Upper lobe of left lung (tissue), 6 donors: ENCODE data around the gene RSBN1L. TPM values are rescaled to one million over a fixed set of nuclear protein-coding genes. Genes with fewer than 3 reads are reported as not detected.

ENCODE experiments used
- ATAC-seq, 2 donors: fragments of 200-7000 bp; cut with Tn5 transposase; one replicate each; pipeline ENCODE4 v1.9.1; 2022; ENCODE audit warnings: mild to moderate bottlenecking in 2 of 2, moderate library complexity in 2 of 2; ENCODE audit not compliant: low FRiP score in 2 of 2
- DNase-seq, 2 donors: peaks; one replicate each; pipeline ENCODE4 v3.0.0-alpha.2; 2019 to 2020
- H3K27ac ChIP-seq, 4 donors: fragments of 200-600 bp; sonication (generic); one replicate each; pipeline ENCODE4 v1.5.1; 2016 to 2019
- H3K27me3 ChIP-seq, 4 donors: fragments of 200-600 bp; sonication (generic); one replicate each; pipeline ENCODE4 v1.5.1; 2017 to 2019
- H3K36me3 ChIP-seq, 4 donors: fragments of 200-600 bp; sonication (generic); one replicate each; pipeline ENCODE4 v1.5.1; 2016 to 2019
- H3K4me1 ChIP-seq, 4 donors: fragments of 200-600 bp; sonication (generic); one replicate each; pipeline ENCODE4 v1.5.1; 2018 to 2019
- H3K4me3 ChIP-seq, 4 donors: fragments of 200-600 bp; sonication (generic); one replicate each; pipeline ENCODE4 v1.5.1; 2017 to 2019; ENCODE audit warnings: mild to moderate bottlenecking in 2 of 4, moderate library complexity in 1 of 4
- H3K9me3 ChIP-seq, 4 donors: fragments of 200-600 bp; sonication (generic); one replicate each; pipeline ENCODE4 v1.5.1; 2018 to 2019
- EP300 ChIP-seq, 4 donors: sonication (generic); formaldehyde crosslinking; IDR thresholded peaks; one replicate each; pipeline ENCODE4 v1.5.1; 2017; ENCODE audit warnings: antibody characterized with exemption in 4 of 4, control low read depth in 2 of 4
- POLR2A ChIP-seq, 4 donors: fragments of 450-650 bp; IDR thresholded peaks; one replicate each; pipeline ENCODE4 v1.5.1; 2016 to 2017; ENCODE audit warnings: antibody characterized with exemption in 4 of 4, mild to moderate bottlenecking in 2 of 4
- POLR2AphosphoS5 ChIP-seq, 2 donors: sonication (generic); formaldehyde crosslinking; IDR thresholded peaks; one replicate each; pipeline ENCODE4 v1.5.1; 2017; ENCODE audit warnings: antibody characterized with exemption in 2 of 2
- WGBS, 2 donors: methylation state at CpG; one replicate each; pipeline ENCODE4 v1.1.5; 2017 to 2018; 5-methylcytosine and 5-hydroxymethylcytosine counted together
- total RNA-seq, 6 donors: library from RNA; depleted of rRNA in 4 of 6; stranded (reverse); fragments of >200 nt in 4 of 6; gene quantifications; one replicate each; pipeline versions ENCODE4 v1.1.0 to v1.2.1, GENCODE V29; 2016 to 2021
- TF ChIP-seq, protein P1 (sequence below), 6 experiments: fragments of 450-650 bp in 4 of 6; fragments of 200-600 bp in 2 of 6; sonication (generic) in 2 of 6; IDR thresholded peaks; one replicate each; pipeline ENCODE4 v1.5.1; 2016 to 2019; ENCODE audit warnings: antibody characterized with exemption in 6 of 6
- donor health status: DM: no; HTN: no; CAD: no; lungs with moderate emphysema.
- donor health status: DM: no; HTN: yes; CAD: no; lungs with severe emphysema.

RSBN1L gene
- total RNA-seq, 6 donors from 2014 or later = 15.1 to 43.7 (median 20.5) TPM

DNA sequence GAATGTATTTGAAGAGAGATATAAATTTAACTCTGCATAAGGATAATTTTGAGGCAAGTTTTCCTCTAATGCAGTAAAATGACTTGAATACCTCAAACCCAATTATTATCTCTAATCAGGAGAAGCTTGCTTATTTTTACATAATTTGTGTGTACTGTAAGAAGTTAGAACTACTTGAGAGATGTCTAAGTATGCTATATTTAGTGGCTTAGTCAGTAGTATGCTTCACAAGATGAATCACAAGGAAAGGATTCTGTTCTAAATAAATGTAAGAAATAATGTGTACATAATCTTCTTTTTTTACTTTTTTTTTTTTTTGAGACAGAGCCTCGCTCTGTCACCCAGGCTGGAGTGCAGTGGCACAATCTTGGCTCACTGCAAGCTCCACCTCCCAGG is 116.0 kb downstream of the RSBN1L start:
- no peak overlapping the region for H3K27ac ChIP-seq
- no peaks in the 10 kb centered on the region for H3K27me3 ChIP-seq
- H3K36me3 ChIP-seq = peaks cover 0 to 5% (median 0%) of the 10 kb centered on the region in 4 donors
- TF ChIP-seq, protein P1, sequence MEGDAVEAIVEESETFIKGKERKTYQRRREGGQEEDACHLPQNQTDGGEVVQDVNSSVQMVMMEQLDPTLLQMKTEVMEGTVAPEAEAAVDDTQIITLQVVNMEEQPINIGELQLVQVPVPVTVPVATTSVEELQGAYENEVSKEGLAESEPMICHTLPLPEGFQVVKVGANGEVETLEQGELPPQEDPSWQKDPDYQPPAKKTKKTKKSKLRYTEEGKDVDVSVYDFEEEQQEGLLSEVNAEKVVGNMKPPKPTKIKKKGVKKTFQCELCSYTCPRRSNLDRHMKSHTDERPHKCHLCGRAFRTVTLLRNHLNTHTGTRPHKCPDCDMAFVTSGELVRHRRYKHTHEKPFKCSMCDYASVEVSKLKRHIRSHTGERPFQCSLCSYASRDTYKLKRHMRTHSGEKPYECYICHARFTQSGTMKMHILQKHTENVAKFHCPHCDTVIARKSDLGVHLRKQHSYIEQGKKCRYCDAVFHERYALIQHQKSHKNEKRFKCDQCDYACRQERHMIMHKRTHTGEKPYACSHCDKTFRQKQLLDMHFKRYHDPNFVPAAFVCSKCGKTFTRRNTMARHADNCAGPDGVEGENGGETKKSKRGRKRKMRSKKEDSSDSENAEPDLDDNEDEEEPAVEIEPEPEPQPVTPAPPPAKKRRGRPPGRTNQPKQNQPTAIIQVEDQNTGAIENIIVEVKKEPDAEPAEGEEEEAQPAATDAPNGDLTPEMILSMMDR (IDR thresholded peaks at IDR 0.05) = no peak
- TF ChIP-seq EP300 (IDR thresholded peaks at IDR 0.05) (no peak), POLR2AphosphoS5 (IDR thresholded peaks at IDR 0.05) (no peak), POLR2A (IDR thresholded peaks at IDR 0.05) (no peak)
- ATAC-seq (no peak), DNase-seq (no peak)
- H3K4me3 ChIP-seq = no peak overlapping the region
- peaks cover 0 to 2% (median 1%) of the 10 kb centered on the region in 4 donors for H3K9me3 ChIP-seq
- 69 to 85% methylated on average over 1 of the region's 1 CpG for WGBS, 2 donors
- H3K4me1 ChIP-seq = peaks cover 0 to 5% (median 2%) of the 10 kb centered on the region in 4 donors

- no peak for TF ChIP-seq POLR2A (IDR thresholded peaks at IDR 0.05)
- TF ChIP-seq EP300 (IDR thresholded peaks at IDR 0.05) = no peak
- no peak for TF ChIP-seq POLR2AphosphoS5 (IDR thresholded peaks at IDR 0.05)
- TF ChIP-seq, protein P1 (IDR thresholded peaks at IDR 0.05) = no peak
Observed at GRCh38 chr7:77813180-77813579, 116.9 kb downstream of the RSBN1L start.

GRCh38 chr7:77819021-77819420 is 122.8 kb downstream of the RSBN1L start:
- TF ChIP-seq, protein P1 (IDR thresholded peaks at IDR 0.05) = no peak
- TF ChIP-seq POLR2AphosphoS5 (IDR thresholded peaks at IDR 0.05) (no peak), EP300 (IDR thresholded peaks at IDR 0.05) (no peak), POLR2A (IDR thresholded peaks at IDR 0.05) (no peak)
- no peaks in the 10 kb centered on the region for H3K27me3 ChIP-seq
- H3K4me3 ChIP-seq = no peak overlapping the region
- ATAC-seq (no peak), DNase-seq (no peak)
- no peak overlapping the region for H3K27ac ChIP-seq
- H3K4me1 ChIP-seq = no peaks in the 10 kb centered on the region
- H3K36me3 ChIP-seq = peaks cover 0 to 5% (median 1%) of the 10 kb centered on the region in 4 donors
- H3K9me3 ChIP-seq = peaks cover 3 to 30% (median 21%) of the 10 kb centered on the region in 4 donors

More at GRCh38 chr7:77813180-77813579, 116.9 kb downstream of the RSBN1L start:
- Histone ChIP-seq H3K9me3 (peaks cover 0 to under 1% (median 0%) of the 10 kb centered on the region in 4 donors), H3K27me3 (no peaks in the 10 kb centered on the region), H3K4me1 (peaks cover 0 to 5% (median 2%) of the 10 kb centered on the region in 4 donors), H3K36me3 (peaks cover 0 to 5% (median 0%) of the 10 kb centered on the region in 4 donors), H3K27ac (no peak overlapping the region), H3K4me3 (no peak overlapping the region)
- DNase-seq = no peak
- ATAC-seq = no peak
- WGBS, 2 donors = 83 to 90% methylated on average over 2 of the region's 2 CpGs

DNA sequence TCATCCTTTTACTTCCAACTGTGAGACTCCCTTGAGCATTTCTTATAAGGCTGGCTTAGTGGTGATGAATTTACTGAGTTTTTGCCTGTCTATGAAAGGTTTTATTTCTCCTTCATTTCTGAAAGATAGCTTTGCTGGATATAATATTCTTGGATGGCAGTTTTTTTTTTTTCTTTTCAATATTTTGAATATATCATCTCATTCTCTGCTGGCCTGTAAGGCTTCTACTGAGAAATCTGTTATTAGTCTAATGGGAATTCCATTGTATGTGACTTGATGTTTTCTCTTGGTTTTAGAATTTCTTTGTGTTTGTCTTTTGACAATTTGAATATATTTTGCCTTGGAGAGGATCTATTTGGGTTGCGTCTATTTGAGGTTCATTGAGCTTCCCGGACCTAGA is 124.7 kb downstream of the RSBN1L start:
- DNase-seq (no peak), ATAC-seq (no peak)
- peaks cover 3 to 30% (median 21%) of the 10 kb centered on the region in 4 donors for H3K9me3 ChIP-seq
- no peak overlapping the region for H3K27ac ChIP-seq
- no peaks in the 10 kb centered on the region for H3K27me3 ChIP-seq
- H3K4me1 ChIP-seq = peaks cover 0 to 4% (median 0%) of the 10 kb centered on the region in 4 donors
- TF ChIP-seq POLR2A (IDR thresholded peaks at IDR 0.05) = no peak
- no peak for TF ChIP-seq POLR2AphosphoS5 (IDR thresholded peaks at IDR 0.05)
- TF ChIP-seq, protein P1 (IDR thresholded peaks at IDR 0.05) = no peak
- no peak for TF ChIP-seq EP300 (IDR thresholded peaks at IDR 0.05)
- H3K36me3 ChIP-seq = peaks cover 0 to 5% (median 1%) of the 10 kb centered on the region in 4 donors
- no peak overlapping the region for H3K4me3 ChIP-seq
- WGBS, 2 donors = 100% methylated on average over 2 of the region's 2 CpGs

GRCh38 chr7:77822269-77822668 is 126.0 kb downstream of the RSBN1L start:
- H3K9me3 ChIP-seq = peaks cover 3 to 30% (median 21%) of the 10 kb centered on the region in 4 donors
- WGBS, 2 donors = 63 to 100% methylated on average over 1 of the region's 1 CpG
- DNase-seq (no peak), ATAC-seq (no peak)
- peaks cover 0 to 3% (median 0%) of the 10 kb centered on the region in 4 donors for H3K36me3 ChIP-seq
- TF ChIP-seq, protein P1 (IDR thresholded peaks at IDR 0.05) = no peak
- TF ChIP-seq EP300 (IDR thresholded peaks at IDR 0.05) = no peak
- TF ChIP-seq POLR2AphosphoS5 (IDR thresholded peaks at IDR 0.05) = no peak
- no peak for TF ChIP-seq POLR2A (IDR thresholded peaks at IDR 0.05)
- H3K27me3 ChIP-seq = no peaks in the 10 kb centered on the region
- H3K4me3 ChIP-seq = no peak overlapping the region
- H3K4me1 ChIP-seq = peaks cover 0 to 4% (median 0%) of the 10 kb centered on the region in 4 donors
- H3K27ac ChIP-seq = no peak overlapping the region
